SW480 (cell line): ENCODE data around the gene TMEM184B.

ENCODE experiments used
- DNase-seq: peaks from one replicate; pipeline ENCODE4 v3.0.0-alpha.2; 2016; ENCODE audit warnings: low spot score

The TMEM184B gene

GRCh38 chr22:38272373-38273134 lies at the start of gene TMEM184B:
Gene TMEM184B (minus strand): TSS chr22:38273010. CDS start chr22:38247961, 25,049 bp downstream.
- DNase-seq, result peak; percentile 50

- DNase-seq, result no peak
Measured at GRCh38 chr22:38320605-38321402, 48.0 kb upstream of the TMEM184B start.

- no peak for DNase-seq
Measured at GRCh38 chr22:38318792-38319773, 46.3 kb upstream of the TMEM184B start.

GRCh38 chr22:38317995-38318715 lies 45.3 kb upstream of the TMEM184B start:
- DNase-seq, result peak; percentile 94

- DNase-seq, result peak; percentile 63
Measured at GRCh38 chr22:38317122-38317994, 44.5 kb upstream of the TMEM184B start, which contains the start of gene CSNK1E. Gene CSNK1E (minus strand): TSS chr22:38317433. CDS start chr22:38314157, 3,276 bp downstream.

GRCh38 chr22:38316364-38317121 lies 43.7 kb upstream of the TMEM184B start:
- DNase-seq, result peak; percentile 36

- DNase-seq, result no peak
Measured at GRCh38 chr22:38315823-38316363, 43.1 kb upstream of the TMEM184B start.

- no peak for DNase-seq
Measured at GRCh38 chr22:38314933-38315822, 42.4 kb upstream of the TMEM184B start.

- DNase-seq, result no peak
Measured at GRCh38 chr22:38314051-38314932, 41.5 kb upstream of the TMEM184B start.

GRCh38 chr22:38313384-38313955 lies 40.7 kb upstream of the TMEM184B start:
- no peak for DNase-seq

- no peak for DNase-seq
Measured at GRCh38 chr22:38312261-38312800, 39.5 kb upstream of the TMEM184B start.

GRCh38 chr22:38311323-38311620 lies 38.5 kb upstream of the TMEM184B start:
- DNase-seq, result no peak

- no peak for DNase-seq
Measured at GRCh38 chr22:38310518-38311322, 37.9 kb upstream of the TMEM184B start.

GRCh38 chr22:38309614-38310517 lies 37.1 kb upstream of the TMEM184B start:
- DNase-seq, result no peak
